ENCODE data around the gene CNTNAP2.

The CNTNAP2 gene

DNA sequence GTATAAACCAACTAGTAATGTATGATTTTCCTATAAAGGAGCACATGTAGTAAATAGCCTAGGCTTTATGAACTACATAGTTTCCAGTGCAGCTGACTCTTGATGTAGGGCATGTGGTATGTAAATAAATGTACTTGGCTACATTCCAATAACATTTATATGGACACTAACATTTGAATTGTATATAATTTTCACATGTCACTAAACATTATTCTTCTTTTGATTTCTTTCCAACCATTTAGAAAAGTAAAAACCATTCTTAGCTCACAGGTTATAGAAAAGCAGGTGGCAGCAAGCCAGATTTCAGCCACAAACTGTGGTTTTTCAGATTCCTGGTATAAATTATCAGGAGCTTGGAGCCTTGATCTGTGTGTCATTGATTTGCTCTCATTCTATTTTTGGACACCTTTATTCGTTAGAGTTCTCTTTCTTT, 1182.0 kb downstream of the CNTNAP2 start:
- DNase-seq, result no peak

- DNase-seq, result no peak
Measured at GRCh38 chr7:147300293-147300692, 1183.7 kb downstream of the CNTNAP2 start.

DNA sequence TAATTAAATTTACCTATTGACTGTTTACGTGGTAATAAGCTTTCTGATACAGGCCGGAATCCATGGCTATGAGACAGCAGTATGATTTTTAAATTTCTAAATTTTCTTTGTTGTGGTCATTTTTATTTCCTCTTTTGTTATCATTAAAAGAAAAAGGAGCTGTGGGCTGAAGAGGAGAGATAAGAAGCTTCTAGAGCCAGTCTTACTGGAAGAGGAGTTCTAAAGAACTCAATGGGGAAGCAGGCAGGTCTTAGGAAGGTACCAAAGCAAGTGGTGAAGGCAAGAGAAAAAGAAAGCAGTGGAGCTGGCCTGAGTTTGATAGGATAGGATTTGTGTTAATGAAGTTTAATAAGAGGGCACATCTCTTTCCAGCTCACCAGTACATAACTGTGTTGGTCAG, 1187.8 kb downstream of the CNTNAP2 start:
- DNase-seq, result no peak

DNA sequence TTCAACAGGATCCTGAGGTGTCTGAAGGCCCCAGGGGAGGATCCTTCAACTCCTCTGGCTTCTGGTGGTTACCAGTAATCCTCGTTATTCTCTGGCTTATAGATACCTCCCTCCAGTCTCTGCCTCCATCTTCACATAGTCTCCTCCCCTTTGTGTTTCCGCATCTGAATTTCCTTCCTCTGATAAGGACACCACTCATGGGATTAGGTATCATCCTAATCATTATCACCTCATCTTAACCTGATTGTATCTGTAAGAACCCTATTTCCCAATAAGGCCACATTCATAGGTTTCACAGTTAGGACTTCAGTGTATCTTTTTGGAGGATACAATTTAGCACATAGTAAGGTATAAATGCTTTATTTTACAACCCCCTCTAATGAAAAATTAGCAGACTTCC, 1189.2 kb downstream of the CNTNAP2 start:
- no peak for DNase-seq

DNA sequence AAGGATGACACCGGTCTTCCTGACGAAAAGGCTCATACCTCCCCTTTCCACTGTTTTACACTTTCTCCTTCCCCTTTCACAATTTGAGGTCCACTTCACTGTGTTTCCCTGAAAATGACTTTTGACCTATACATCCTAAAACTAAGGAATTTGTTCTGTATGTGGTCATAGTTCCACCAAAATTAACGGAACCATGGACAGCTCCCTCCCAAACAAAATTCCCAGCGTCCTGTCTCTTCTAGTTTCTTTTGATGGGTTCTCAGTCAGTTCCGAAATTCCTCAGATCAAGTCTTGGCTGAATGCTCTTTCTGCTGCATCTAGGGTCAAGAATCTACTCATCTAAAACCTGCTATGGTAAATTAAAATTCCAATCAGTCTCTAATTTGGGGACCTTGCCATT, 1191.9 kb downstream of the CNTNAP2 start:
- no peak for DNase-seq

DNA sequence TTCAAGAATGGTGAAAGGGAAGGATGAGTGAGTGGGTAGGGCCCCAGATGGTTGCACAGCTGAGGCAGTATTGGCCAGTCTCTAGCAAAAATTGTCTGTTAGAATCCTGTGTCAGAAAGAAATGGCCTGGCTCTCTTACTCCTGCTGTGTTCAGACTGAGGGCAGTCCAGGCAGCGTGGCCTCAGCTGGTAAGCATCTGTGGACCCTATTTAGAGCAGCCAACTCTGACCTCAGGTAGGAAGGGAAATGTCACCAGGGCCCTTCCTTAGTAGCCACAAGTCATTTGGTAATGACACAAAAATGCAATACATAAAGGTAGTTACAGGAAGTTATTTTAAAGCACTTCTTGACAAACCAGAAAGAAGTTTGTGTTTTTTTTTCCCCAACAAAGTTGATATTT, 1194.7 kb downstream of the CNTNAP2 start:
- DNase-seq, result no peak

DNA sequence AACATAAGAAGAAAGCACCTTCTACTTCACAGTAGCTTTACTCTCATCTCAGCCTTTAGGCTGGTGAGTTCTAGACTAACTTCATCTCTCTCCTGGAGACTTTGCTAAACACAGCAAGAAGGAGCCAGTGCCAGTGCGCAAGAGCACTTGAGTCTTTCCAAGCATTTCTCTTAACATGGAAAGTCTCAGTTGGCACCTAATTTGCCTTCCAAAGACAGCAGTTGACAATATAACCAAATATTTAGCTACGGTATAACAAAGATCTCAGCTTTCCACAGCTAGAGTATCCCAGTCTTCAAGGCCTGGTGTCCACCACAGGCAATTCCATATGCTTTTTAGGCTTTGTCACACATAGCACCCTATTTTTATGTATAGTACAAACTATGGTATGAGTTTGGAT, 1204.9 kb downstream of the CNTNAP2 start:
- DNase-seq, result no peak

DNA sequence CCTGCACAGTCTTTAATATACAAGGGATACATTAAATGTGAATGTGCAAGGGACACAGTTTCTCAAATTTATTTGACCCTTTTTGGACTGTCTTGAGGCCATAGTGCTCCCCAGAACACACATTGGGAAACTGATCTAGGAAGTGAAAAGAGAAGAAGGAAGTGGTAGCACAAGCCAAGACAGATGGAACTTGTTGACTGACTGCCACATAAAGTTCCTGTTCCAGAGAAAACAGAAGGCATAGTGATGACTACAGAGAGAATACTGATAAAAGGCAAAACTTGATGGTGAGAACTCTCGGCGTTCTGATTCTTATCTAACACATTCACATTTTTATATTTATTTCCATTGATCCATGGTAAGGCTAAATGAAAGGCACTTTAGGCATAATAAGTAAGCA, 1216.4 kb downstream of the CNTNAP2 start:
- no peak for DNase-seq

- no peak for DNase-seq
Measured at GRCh38 chr7:147363101-147363500, 1246.5 kb downstream of the CNTNAP2 start.

- DNase-seq, result no peak
Measured at GRCh38 chr7:147376192-147376591, 1259.6 kb downstream of the CNTNAP2 start.

DNA sequence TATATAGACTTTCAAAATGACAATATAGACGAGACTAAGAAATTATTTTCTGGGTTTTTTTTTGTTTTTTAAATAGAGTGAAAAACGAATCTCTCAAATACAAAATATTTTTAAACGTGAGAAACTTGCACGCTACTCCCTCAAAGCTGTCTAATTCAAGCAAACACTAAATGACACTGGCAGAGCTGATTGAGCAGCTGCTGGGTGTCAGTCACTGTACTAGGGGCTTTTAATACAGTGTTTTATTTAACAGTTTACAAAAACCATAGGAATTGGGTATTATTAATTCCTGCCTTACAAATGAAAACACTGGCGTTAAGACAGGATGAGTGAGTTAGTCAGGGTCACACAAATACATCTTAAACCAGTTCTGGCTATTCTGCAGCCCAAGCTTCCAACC, 1264.3 kb downstream of the CNTNAP2 start:
- DNase-seq, result no peak

DNA sequence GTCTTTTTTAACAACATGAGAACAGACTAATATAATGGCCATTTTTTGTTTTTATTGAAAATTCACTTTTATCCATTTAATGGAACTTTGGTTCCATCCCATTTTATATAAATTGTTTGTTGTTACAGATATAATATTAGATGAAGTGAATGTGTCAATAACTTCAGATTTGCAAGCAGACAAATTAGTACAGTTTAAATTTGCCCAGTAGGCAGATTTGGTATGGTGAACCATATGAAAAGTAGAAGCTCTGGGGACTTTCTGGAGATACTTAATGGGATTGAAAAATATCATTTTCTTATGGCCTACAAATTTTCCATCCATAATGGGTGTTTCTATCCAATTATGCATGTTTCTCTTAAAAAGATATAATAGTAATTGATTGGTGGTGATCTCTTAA, 1277.7 kb downstream of the CNTNAP2 start:
- DNase-seq, result no peak

- no peak for DNase-seq
Measured at GRCh38 chr7:147400221-147400689, 1283.7 kb downstream of the CNTNAP2 start.

- DNase-seq, result no peak
Measured at GRCh38 chr7:147400925-147401324, 1284.3 kb downstream of the CNTNAP2 start.

- no peak for DNase-seq
Measured at GRCh38 chr7:147405621-147406020, 1289.0 kb downstream of the CNTNAP2 start.

GRCh38 chr7:147406521-147407135, 1290.0 kb downstream of the CNTNAP2 start:
- DNase-seq, result no peak

GRCh38 chr7:147411096-147411495, 1294.5 kb downstream of the CNTNAP2 start:
- DNase-seq, result no peak

GRCh38 chr7:147412109-147412508, 1295.5 kb downstream of the CNTNAP2 start:
- no peak for DNase-seq

DNA sequence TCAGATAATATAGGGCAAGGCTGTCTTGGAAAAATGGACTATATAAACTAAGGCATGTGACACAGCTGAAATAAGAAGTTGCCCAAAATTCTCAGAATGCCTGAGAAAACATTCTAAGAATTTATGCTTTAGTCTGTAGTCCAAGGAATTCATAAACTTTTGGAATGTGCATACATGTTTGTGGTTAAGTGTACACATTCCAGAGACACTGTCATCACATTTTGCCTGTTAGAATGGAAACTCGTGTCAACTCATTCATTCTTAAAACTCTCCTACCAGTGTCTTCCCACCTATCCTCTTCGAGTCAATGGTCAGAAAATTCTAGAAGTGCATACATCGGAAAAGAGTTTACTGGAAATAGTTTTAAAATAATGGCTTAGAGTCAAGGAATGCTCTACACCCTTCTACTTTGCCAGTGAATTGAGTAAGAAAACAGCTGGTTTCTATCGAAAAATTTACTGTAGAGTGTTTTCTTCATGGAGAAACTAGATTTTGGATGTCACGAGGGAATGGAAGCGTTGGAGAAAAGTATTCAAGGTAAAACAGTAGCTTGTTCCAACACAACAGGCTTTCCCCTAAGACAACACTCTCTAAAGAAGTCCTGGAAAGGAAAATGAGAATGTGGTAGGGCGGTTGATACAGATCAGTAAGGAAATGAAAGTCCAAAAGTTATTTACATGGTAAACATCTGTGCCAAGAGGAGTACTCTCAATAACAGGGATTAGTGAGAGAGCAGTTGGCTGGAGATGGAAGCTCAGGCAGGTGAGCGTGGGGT, 1296.4 kb downstream of the CNTNAP2 start:
- DNase-seq, result no peak

DNA sequence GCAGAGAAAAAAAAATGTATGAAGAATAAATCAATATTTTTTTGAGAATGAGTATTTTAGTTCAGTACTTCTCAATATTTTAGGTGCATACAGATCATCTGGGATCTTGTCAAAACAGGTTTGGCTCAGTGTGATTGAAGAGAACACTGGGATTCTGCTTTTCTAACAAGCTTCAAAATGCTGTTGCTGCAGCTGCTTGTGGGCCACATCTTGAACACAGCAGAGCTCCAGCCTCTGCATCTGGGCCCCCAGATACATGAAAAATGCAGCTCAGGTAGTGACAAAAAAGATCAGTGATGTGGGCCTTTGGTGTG, 1296.9 kb downstream of the CNTNAP2 start:
- no peak for DNase-seq

GRCh38 chr7:147415991-147416390, 1299.4 kb downstream of the CNTNAP2 start:
- DNase-seq, result no peak

DNA sequence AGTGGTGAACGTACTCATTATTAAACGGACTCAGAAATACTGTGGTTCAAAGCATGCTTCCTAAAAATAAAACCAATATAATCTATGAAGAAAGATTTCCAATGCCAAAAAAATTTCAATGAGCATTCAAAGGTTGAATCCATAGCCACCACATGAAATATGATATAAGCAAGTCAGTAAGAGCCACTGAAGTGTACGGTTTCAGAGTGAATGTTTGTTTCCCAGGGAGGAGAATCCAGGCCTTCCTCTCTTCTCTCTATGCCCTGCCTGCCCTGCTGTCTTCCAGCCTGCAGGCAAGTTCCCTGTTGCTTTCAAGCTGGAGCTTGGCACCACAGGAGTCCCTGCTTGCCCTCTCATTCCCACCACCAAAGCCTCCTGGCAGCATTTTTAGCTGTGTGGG, 1302.4 kb downstream of the CNTNAP2 start:
- no peak for DNase-seq

GRCh38 chr7:147423875-147424274, 1307.3 kb downstream of the CNTNAP2 start:
- DNase-seq, result no peak

GRCh38 chr7:147428075-147428474, 1311.5 kb downstream of the CNTNAP2 start:
- no peak for DNase-seq

DNA sequence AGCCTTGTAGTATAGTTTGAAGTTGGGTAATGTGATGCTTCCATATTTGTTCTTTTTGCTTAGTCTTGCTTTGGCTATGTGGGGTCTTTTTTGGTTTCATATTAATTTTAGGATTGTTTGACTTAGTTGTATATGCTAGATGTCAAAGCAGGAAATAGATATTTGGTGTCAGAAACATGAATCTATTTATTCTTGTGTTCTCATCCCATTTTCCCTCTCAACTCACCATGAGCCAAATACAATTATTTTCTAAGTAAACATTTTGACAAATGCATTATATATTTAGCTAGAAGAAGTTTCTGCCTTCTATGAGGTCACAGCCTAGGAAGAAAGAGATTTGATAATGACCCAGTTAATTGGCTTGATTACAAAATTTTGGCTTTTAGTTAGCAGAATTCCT, 1313.4 kb downstream of the CNTNAP2 start:
- DNase-seq, result no peak

Measured in inflammatory macrophage treated with lipopolysaccharide for 4 hours (primary cell).